NB4 (cell line): Measurements from ENCODE around the gene LGALS7B.
"Not testable (repeated sequence)": the region's sequence is repeated elsewhere in the genome, so short reads cannot be mapped to it uniquely, and the experiment has no call there.

Experiments
- DNase-seq: peaks from one replicate; pipeline ENCODE4 v3.0.0; 2010; ENCODE audit warnings: low read depth
- H3K4me3 ChIP-seq: one replicate; pipeline ENCODE4 v1.5.1; 2011; ENCODE audit warnings: mild to moderate bottlenecking, low read depth, low read length, moderate library complexity
- CTCF ChIP-seq: IDR thresholded peaks from one replicate; pipeline ENCODE4 v1.5.1; 2012; ENCODE audit warnings: low read depth, low read length
- MAX ChIP-seq: IDR thresholded peaks from 2 replicates; pipeline ENCODE4 v1.6.1; 2011; ENCODE audit warnings: low read depth, low read length
- MYC ChIP-seq: IDR thresholded peaks from 2 replicates; pipeline ENCODE4 v1.6.1; 2011; ENCODE audit warnings: low read depth, low read length
- POLR2A ChIP-seq: IDR thresholded peaks from 2 replicates; pipeline ENCODE4 v1.6.1; 2011; ENCODE audit warnings: mild to moderate bottlenecking; ENCODE audit not compliant: insufficient read length; ENCODE audit errors: extremely low read depth

Gene LGALS7B

GRCh38 chr19:38745316-38745715 is 43.7 kb upstream of the LGALS7B start:
- no peak for DNase-seq
- no peak overlapping the region for H3K4me3 ChIP-seq
- TF ChIP-seq POLR2A (no peak), MAX (no peak), MYC (no peak), CTCF (no peak)

GRCh38 chr19:38753783-38754182 is 35.2 kb upstream of the LGALS7B start:
- DNase-seq, H3K4me3 ChIP-seq: not testable (repeated sequence)

GRCh38 chr19:38754196-38754595 is 34.8 kb upstream of the LGALS7B start:
- not testable (repeated sequence) for H3K4me3 ChIP-seq, DNase-seq

GRCh38 chr19:38759590-38760003 is 29.4 kb upstream of the LGALS7B start:
- TF ChIP-seq MYC: no peak
- TF ChIP-seq MAX: no peak
- no peak for DNase-seq
- H3K4me3 ChIP-seq: no peak overlapping the region

- H3K4me3 ChIP-seq, DNase-seq: not testable (repeated sequence)
Measured at GRCh38 chr19:38760805-38761517, 28.0 kb upstream of the LGALS7B start.

GRCh38 chr19:38761884-38762389 is 27.1 kb upstream of the LGALS7B start:
- H3K4me3 ChIP-seq, DNase-seq: not testable (repeated sequence)

- no peak for DNase-seq
- TF ChIP-seq POLR2A (no peak), MYC (no peak), CTCF (no peak), MAX (no peak)
- H3K4me3 ChIP-seq: no peak overlapping the region
Measured at GRCh38 chr19:38763795-38764220, 25.2 kb upstream of the LGALS7B start.

- no peak for DNase-seq
- TF ChIP-seq CTCF (no peak), POLR2A (no peak), MYC (no peak), MAX (no peak)
- no peak overlapping the region for H3K4me3 ChIP-seq
Measured at GRCh38 chr19:38765214-38765613, 23.8 kb upstream of the LGALS7B start.
